GM18861 (cell line): ENCODE measurements around the gene MKLN1.
"Not testable (repeated sequence)": the region's sequence is repeated elsewhere in the genome, so short reads cannot be mapped to it uniquely, and the experiment has no call there.

ENCODE experiments used
- ATAC-seq: cut with Tn5 transposase; IDR thresholded peaks from one replicate; pipeline ENCODE4 v1.9.1; 2021; ENCODE audit not compliant: unreplicated experiment

The MKLN1 gene

GRCh38 chr7:131307627-131308026 is 20.0 kb upstream of the MKLN1 start:
- ATAC-seq: no peak

DNA sequence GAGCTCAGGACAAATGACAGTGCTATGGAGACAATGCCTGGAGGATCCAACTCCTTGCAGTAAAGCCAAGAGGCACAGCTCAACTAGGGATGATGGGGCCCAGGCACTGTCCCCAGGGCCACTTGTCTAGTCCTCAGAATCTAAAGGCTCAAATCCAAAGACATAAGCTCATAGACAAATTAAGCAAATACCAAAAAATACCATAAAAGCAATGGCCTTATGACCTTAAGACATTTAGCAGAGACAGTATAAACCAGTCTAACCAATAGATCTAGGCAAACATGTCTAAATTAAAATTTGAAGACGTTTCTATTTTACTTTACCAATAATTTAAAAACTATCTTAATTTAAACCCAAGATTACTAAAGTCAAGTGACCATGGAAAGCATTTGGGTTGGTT is 14.8 kb upstream of the MKLN1 start:
- no peak for ATAC-seq

DNA sequence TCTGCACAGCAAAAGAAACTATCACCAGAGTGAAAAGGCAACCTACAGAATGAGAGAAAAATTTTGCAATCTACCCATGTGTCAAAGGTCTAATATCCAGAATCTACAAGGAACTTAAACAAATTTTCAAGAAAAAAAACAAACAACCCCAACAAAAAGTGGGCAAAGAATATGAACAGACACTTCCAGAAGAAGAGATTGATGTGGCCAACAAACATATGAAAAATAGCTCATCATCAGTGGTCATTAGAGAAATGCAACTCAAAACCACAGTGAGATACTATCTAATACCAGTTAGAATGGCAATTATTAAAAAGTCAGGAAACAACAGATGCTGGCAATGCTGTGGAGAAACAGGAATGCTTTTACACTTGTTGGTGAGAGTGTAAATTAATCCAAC is 7.1 kb upstream of the MKLN1 start:
- no peak for ATAC-seq

GRCh38 chr7:131321656-131322055 is 6.0 kb upstream of the MKLN1 start:
- no peak for ATAC-seq

- ATAC-seq: no peak
These were observed 5.6 kb upstream of the MKLN1 start for GRCh38 chr7:131322061-131322460.

GRCh38 chr7:131322861-131323260 is 4.8 kb upstream of the MKLN1 start:
- no peak for ATAC-seq

- no peak for ATAC-seq
These were observed 2.4 kb upstream of the MKLN1 start for GRCh38 chr7:131325179-131325840.

- ATAC-seq: no peak
These were observed 1.1 kb upstream of the MKLN1 start for GRCh38 chr7:131326576-131326975.

GRCh38 chr7:131327049-131327625 is 539 bp upstream of the MKLN1 start:
- ATAC-seq: no peak

GRCh38 chr7:131328377-131329175 is 900 bp downstream of the MKLN1 start:
- ATAC-seq: no peak

GRCh38 chr7:131329176-131329570 is 1.5 kb downstream of the MKLN1 start:
- ATAC-seq: no peak

- no peak for ATAC-seq
These were observed 2.6 kb downstream of the MKLN1 start for GRCh38 chr7:131330299-131330698.

DNA sequence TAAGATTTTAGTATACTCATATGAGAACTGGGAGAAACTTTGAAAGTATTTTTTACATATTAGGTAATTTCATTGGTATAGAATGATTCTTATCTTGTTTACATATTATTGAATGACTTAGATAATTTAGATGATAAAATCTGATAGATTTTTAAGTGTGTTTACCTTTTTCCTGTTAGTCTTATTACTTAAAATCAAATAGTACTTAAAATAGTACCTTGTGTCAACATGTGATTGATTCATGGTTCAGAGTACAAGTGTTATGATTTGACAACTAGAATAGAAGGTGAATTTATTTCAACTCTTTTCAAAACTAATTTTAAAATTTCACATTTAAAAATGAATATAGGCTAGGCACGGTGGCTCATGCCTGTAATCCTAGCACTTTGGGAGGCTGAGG is 4.1 kb downstream of the MKLN1 start:
- no peak for ATAC-seq

DNA sequence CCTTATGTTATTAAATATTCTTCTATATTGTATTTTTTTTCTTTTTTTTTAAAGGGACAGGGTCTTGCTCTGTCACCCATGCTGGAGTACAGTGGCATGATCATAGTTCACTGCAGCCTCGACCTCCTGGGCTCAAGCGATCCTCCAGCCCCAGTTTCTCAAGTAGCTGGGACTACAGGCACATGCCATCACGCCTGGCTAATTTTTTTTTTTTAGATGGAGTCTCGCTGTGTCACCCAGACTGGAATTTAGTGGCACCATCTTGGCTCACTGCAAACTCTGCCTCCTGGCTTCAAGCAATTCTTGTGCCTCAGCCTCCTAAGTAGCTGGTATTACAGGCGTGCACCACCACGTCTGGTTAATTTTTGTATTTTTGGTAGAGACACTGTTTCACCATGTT is 5.1 kb downstream of the MKLN1 start:
- ATAC-seq: not testable (repeated sequence)

- no peak for ATAC-seq
These were observed 8.1 kb downstream of the MKLN1 start for GRCh38 chr7:131335639-131336381.

- ATAC-seq: no peak
These were observed 9.3 kb downstream of the MKLN1 start for GRCh38 chr7:131336956-131337355.

DNA sequence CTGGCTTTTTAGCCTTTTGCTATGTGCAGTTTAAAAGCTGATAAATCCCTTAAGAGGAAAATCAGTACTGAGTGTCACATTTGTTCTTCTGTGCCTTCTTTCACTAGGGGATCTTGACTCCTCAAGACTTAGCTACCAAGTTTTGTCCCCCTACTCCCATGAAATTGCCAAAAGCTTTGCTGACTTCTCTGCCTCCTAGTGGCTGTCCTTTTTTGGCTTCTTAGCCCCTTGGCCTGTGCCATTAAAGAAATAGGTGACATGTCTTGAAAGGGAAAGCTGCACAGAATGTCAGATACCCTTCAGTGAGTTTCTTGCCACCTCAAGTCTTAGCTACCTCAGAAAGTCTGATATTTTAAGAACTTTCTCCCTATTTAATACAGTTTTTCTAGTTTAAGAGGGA is 10.5 kb downstream of the MKLN1 start:
- ATAC-seq: no peak

DNA sequence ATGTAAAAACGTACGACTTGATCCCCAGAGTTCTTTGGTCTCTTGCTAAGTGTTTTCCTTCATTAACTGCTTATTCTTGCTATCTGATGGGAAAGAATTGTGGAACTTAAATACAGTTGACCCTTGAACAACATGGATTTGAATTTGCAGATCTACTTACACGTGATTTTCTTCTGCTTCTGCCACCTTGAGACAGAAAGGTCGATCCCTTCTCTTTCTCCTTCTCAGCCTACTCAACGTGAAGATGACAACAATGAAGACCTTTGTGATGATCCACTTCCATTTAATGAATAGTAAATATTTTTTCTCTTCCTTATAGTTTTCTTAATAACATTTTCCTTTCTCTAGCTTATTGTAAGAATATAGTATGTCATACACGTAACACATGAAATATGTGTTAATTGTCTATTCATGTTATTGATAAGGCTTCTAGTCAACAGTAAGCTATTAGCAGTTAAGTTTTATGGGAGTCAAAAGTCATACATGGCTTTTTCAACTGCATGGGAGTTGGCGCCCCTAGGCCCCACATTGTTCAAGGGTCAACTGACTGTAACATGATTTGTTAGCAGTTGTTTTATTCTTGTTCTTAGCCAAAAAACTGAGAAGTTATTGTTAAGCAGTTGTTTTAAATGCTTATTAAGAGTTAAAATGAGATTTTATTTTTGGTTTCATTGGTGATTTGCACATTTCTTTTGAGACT is 11.2 kb downstream of the MKLN1 start:
- ATAC-seq: no peak

DNA sequence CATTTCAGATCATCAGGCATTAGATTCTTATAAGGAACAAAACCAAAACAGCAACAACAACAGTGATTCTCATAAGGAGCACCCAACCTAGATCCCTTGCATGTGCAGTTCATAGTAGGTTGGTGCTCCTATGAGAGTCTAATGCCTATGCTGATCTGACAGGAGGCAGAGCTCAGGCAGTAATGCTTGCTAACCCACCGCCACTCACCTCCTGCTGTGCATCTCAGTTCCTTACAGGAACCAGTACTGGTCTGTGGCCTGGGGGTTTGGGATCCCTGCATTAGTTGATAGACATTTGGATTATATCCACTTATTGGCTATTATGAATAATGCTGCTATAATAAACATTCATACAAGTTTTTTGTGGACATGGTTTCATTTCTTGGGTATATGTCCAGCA is 14.0 kb downstream of the MKLN1 start:
- no peak for ATAC-seq

DNA sequence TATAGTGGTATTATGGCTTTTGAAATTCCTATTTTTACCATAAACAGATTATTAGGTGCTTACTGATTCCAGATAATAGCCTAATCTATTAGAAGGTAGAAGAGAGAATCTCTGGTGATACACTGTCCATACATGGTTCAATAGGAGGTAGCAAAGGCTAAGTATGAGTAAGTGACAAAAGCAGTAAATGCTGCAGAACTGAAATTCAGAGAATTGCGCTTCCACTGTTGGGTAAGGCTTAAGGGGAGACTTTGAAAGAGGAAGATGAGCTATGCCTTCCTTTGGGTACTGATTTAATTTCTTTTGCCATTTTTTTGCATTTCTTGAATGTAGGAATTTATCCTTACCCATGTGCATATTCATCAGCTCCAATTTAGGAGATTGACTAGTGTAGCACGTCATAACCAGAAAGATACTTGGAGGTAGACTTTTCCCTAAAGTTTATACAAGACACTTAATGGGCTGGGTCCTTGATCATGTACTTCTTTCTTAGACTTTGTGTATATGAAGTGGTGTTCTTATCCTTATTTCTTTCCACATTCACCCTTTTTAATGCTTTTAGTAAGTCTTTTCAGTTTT is 15.3 kb downstream of the MKLN1 start:
- no peak for ATAC-seq
